ENCODE measurements around the gene CNTNAP2. TPM values are rescaled to one million over a fixed set of nuclear protein-coding genes. Genes with fewer than 3 reads are reported as not detected.

CNTNAP2 gene
- total and polyA plus RNA-seq, 2 of the 4 experiments (the other 2 are of a cell fraction) = not detected

GRCh38 chr7:148330822-148331221 lies 2214.2 kb downstream of the CNTNAP2 start:
- CTCF ChIA-PET = no interaction called here
- TF ChIP-seq RFX5 (IDR thresholded peaks at IDR 0.05; ENCODE audit: low read depth, low read length) (no peak), ELK1 (IDR thresholded peaks at IDR 0.05; ENCODE audit: borderline replicate concordance, low read depth, low read length) (no peak), RAD21 (IDR thresholded peaks at IDR 0.05; ENCODE audit: low read length) (no peak), NFE2L2 (IDR thresholded peaks at IDR 0.05; ENCODE audit: low read depth, low read length) (no peak), MAFK (IDR thresholded peaks at IDR 0.05; ENCODE audit: low read depth, low read length) (no peak), CHD1 (IDR thresholded peaks at IDR 0.05; ENCODE audit: low read depth, low read length) (no peak), BHLHE40 (IDR thresholded peaks at IDR 0.05; ENCODE audit: low read depth, low read length) (no peak), RCOR1 (IDR thresholded peaks at IDR 0.05; ENCODE audit: insufficient replicate concordance, low read length) (no peak), CEBPB (IDR thresholded peaks at IDR 0.05; ENCODE audit: low read depth, low read length) (no peak), MXI1 (IDR thresholded peaks at IDR 0.05; ENCODE audit: borderline replicate concordance, low read depth, low read length) (no peak), FOS (IDR thresholded peaks at IDR 0.05; ENCODE audit: low read depth, low read length) (no peak), POLR2A (IDR thresholded peaks at IDR 0.05; ENCODE audit: low read depth, low read length) (no peak)
- TF ChIP-seq, protein P1, sequence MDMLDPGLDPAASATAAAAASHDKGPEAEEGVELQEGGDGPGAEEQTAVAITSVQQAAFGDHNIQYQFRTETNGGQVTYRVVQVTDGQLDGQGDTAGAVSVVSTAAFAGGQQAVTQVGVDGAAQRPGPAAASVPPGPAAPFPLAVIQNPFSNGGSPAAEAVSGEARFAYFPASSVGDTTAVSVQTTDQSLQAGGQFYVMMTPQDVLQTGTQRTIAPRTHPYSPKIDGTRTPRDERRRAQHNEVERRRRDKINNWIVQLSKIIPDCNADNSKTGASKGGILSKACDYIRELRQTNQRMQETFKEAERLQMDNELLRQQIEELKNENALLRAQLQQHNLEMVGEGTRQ (IDR thresholded peaks at IDR 0.05; ENCODE audit: low read depth, low read length) = no peak
- TF ChIP-seq, protein P2, sequence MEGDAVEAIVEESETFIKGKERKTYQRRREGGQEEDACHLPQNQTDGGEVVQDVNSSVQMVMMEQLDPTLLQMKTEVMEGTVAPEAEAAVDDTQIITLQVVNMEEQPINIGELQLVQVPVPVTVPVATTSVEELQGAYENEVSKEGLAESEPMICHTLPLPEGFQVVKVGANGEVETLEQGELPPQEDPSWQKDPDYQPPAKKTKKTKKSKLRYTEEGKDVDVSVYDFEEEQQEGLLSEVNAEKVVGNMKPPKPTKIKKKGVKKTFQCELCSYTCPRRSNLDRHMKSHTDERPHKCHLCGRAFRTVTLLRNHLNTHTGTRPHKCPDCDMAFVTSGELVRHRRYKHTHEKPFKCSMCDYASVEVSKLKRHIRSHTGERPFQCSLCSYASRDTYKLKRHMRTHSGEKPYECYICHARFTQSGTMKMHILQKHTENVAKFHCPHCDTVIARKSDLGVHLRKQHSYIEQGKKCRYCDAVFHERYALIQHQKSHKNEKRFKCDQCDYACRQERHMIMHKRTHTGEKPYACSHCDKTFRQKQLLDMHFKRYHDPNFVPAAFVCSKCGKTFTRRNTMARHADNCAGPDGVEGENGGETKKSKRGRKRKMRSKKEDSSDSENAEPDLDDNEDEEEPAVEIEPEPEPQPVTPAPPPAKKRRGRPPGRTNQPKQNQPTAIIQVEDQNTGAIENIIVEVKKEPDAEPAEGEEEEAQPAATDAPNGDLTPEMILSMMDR (conservative IDR thresholded peaks at IDR 0.05; ENCODE audit: low read depth, low read length) = no peak

More at GRCh38 chr7:148330822-148331221, 2214.2 kb downstream of the CNTNAP2 start:
- intact Hi-C loops (cut with micrococcal nuclease) = no loop called here
- no peaks in the 10 kb centered on the region for H4K20me1 ChIP-seq (ENCODE audit: insufficient read depth, low read length)
- POLR2A ChIA-PET (ENCODE audit: unreplicated experiment) = no interaction called here
- no peak overlapping the region for H2AK5ac ChIP-seq (ENCODE audit: low read depth, low read length)
- H3K9me3 ChIP-seq (ENCODE audit: control insufficient read depth, insufficient read depth, low read length) = peaks cover 43% of the 10 kb centered on the region
- no peak overlapping the region for H3K4me3 ChIP-seq (ENCODE audit: insufficient read depth, low read depth, low read length)
- no peak overlapping the region for H3K27ac ChIP-seq (ENCODE audit: insufficient read depth, low read length)
- no peak overlapping the region for H2BK120ac ChIP-seq (ENCODE audit: low read depth, low read length)
- in situ Hi-C loops (cut with MboI; ENCODE audit: low sequenced_read_pairs) = no loop called here
- H3K4me1 ChIP-seq (ENCODE audit: control insufficient read depth, insufficient read depth, low read length) = no peaks in the 10 kb centered on the region
- H3K23ac ChIP-seq (ENCODE audit: low read depth, low read length) = no peak overlapping the region
- DNase-seq (no peak), ATAC-seq (ENCODE audit: low read depth) (no peak)
- 73 to 100% methylated on average over 3 to 8 of the region's 9 CpGs for WGBS, 2 experiments (ENCODE audit: extremely low coverage in 2 of 2, insufficient read length in 1 of 2)
- H2AFZ ChIP-seq (replicated peaks; ENCODE audit: low read length, poor library complexity) = no peak overlapping the region
- no peak overlapping the region for H3K14ac ChIP-seq (replicated peaks; ENCODE audit: low read depth, low read length)
- no peak overlapping the region for H4K8ac ChIP-seq (ENCODE audit: low read depth in 2 of 2, low read length in 2 of 2)
- no peak overlapping the region for H3K9ac ChIP-seq (ENCODE audit: low read depth, low read length)
- no peak overlapping the region for H2AK9ac ChIP-seq (replicated peaks; ENCODE audit: low read depth, low read length, poor library complexity)
- H4K5ac ChIP-seq (ENCODE audit: low read depth, low read length) = no peak overlapping the region
- no peak overlapping the region for H4K91ac ChIP-seq (ENCODE audit: insufficient read depth, low read depth, low read length)
- BruUV-seq (replicated peaks) = no TSS peak
- dilution Hi-C loops (cut with HindIII; ENCODE audit: low sequenced_read_pairs, unreplicated experiment) = no loop called here
- no peak overlapping the region for H2BK20ac ChIP-seq (ENCODE audit: low read depth, low read length)
- H3K4ac ChIP-seq (ENCODE audit: low read depth, low read length) = no peak overlapping the region
- H2BK15ac ChIP-seq (ENCODE audit: low read depth, low read length) = no peak overlapping the region
- no peak overlapping the region for H3K18ac ChIP-seq (ENCODE audit: low read depth, low read length)
- H3K9me1 ChIP-seq (ENCODE audit: insufficient read depth, low read length) = no peaks in the 10 kb centered on the region
- H3K36me3 ChIP-seq (ENCODE audit: control insufficient read depth, insufficient read depth, low read length) = no peaks in the 10 kb centered on the region
- no peaks in the 10 kb centered on the region for H3K79me1 ChIP-seq (ENCODE audit: low read depth in 1 of 2, low read length in 2 of 2)
- H3K4me2 ChIP-seq (ENCODE audit: low read depth, low read length) = no peak overlapping the region
- H3K56ac ChIP-seq (ENCODE audit: extremely low read depth, insufficient read depth, low read length) = no peak overlapping the region
- H3K27me3 ChIP-seq (ENCODE audit: control insufficient read depth, insufficient read depth, low read length) = no peaks in the 10 kb centered on the region
- peak overlapping the region; percentile 68 for H2BK5ac ChIP-seq (ENCODE audit: low read depth, low read length, poor library complexity, severe bottlenecking)
